Sigmoid colon (tissue), 3 donors: ENCODE data around the gene ETV6.

Experiments used
- POLR2A ChIP-seq, 2 donors: fragments of 450-650 bp; IDR thresholded peaks; one replicate each; pipeline ENCODE4 v1.6.1; 2016; ENCODE audit warnings: antibody characterized with exemption in 2 of 2, mild to moderate bottlenecking in 2 of 2, moderate library complexity in 2 of 2
- TF ChIP-seq, protein P1 (sequence below), 4 experiments: fragments of 450-650 bp in 3 of 4; fragments of 200-600 bp in 1 of 4; IDR thresholded peaks; one replicate each; pipeline ENCODE4 v1.5.1; 2016 to 2019; ENCODE audit warnings: antibody characterized with exemption in 4 of 4, mild to moderate bottlenecking in 3 of 4, moderate library complexity in 2 of 4

- no peak for TF ChIP-seq POLR2A (IDR thresholded peaks at IDR 0.05)
- TF ChIP-seq, protein P1, sequence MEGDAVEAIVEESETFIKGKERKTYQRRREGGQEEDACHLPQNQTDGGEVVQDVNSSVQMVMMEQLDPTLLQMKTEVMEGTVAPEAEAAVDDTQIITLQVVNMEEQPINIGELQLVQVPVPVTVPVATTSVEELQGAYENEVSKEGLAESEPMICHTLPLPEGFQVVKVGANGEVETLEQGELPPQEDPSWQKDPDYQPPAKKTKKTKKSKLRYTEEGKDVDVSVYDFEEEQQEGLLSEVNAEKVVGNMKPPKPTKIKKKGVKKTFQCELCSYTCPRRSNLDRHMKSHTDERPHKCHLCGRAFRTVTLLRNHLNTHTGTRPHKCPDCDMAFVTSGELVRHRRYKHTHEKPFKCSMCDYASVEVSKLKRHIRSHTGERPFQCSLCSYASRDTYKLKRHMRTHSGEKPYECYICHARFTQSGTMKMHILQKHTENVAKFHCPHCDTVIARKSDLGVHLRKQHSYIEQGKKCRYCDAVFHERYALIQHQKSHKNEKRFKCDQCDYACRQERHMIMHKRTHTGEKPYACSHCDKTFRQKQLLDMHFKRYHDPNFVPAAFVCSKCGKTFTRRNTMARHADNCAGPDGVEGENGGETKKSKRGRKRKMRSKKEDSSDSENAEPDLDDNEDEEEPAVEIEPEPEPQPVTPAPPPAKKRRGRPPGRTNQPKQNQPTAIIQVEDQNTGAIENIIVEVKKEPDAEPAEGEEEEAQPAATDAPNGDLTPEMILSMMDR (IDR thresholded peaks at IDR 0.05), result no peak
These were observed 128.5 kb downstream of the ETV6 start for GRCh38 chr12:11777962-11778361.
